ENCODE measurements around the gene ATP10A.

DNA sequence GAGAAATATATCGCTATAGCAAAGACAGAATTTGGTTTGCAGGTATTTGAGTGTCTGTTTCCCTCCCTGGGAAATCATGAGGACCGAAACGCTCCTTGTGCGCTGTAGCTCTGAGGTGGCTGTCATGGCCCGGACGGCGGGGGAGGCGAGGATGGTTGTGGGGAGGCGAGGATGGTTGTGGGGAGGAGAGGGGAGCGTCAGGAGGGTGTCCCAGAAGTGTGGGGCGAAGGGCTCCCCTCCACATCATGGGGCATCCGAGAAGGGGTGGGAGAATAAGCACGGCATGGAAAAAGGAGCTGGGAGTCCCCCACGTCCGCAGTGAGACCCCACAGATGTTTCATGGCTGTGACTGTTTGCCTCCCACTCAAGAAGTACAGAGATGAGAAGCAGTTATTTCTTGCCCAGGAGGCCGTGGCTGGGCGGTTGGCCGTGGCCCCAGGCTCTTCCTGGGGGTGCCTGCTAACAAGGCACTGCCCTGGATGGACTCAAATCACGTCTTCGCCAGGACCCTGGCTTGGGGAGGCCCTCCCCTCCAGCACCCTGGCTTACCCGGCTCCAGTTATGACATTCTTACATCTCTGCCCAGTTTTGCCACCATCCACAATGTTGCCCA is 947 bp upstream of the ATP10A start:
- TF ChIP-seq POLR2A (IDR thresholded peaks at IDR 0.05) (no peak), CTCF (IDR thresholded peaks at IDR 0.05) (no peak)

All from ovary (tissue), 3 donors.